K562 (cell line): ENCODE measurements around the gene ABCC9. TPM values are rescaled to one million over a fixed set of nuclear protein-coding genes. Genes with fewer than 3 reads are reported as not detected.

Experiments used
- ATAC-seq: fragments of 200-7000 bp; cut with Tn5 transposase; 3 replicates; pipeline ENCODE4 v1.9.1; 2020; ENCODE audit warnings: moderate library complexity
- BruUV-seq: library from RNA; stranded (reverse); fragments of 400-500 nt; replicated peaks from 2 replicates; lab custom pipeline; 2021; lab: Mats Ljungman, UMichigan
- CTCF ChIA-PET: fragments of 300-600 bp; formaldehyde crosslinking; extraction: SDS; loops from one replicate; lab custom pipeline; 2021; ENCODE audit warnings: low intra/inter-chr PET ratio; lab: Yijun Ruan, JAX
- POLR2A ChIA-PET: fragments of 300-600, 350-650 bp; sonication (Branson Sonifier 250); formaldehyde crosslinking; extraction: SDS; loops from one replicate; lab custom pipeline; 2021; ENCODE audit warnings: antibody characterized with exemption, inconsistent platforms; lab: Yijun Ruan, JAX
- DNase-seq, 4 experiments: peaks; one replicate each; pipeline versions ENCODE4 v3.0.0 to v3.0.0-alpha.2; 2011 to 2018; ENCODE audit warnings: low spot score in 3 of 4, mixed read lengths in 3 of 4; ENCODE audit errors: extremely low read depth in 1 of 4
- FAIRE-seq: peaks from 2 replicates; lab custom pipeline; 2011; peaks lifted over from hg19 to GRCh38; lab: Jason Lieb, UNC
- H2AFZ ChIP-seq: 2 replicates; pipeline ENCODE4 v1.6.0; 2011; ENCODE audit warnings: low read depth, low read length, control low read depth, inconsistent platforms
- H3K27ac ChIP-seq: fragments of 200-600 bp; 3 replicates; pipeline ENCODE4 v1.8.0; 2011; ENCODE audit warnings: low read depth, mild to moderate bottlenecking, control low read depth, inconsistent platforms, low read length, moderate library complexity, mixed read lengths; ENCODE audit errors: extremely low read depth
- H3K27me3 ChIP-seq, 2 experiments: fragments of 300-600 bp in 1 of 2; 2 replicates in 1 of 2; 3 replicates in 1 of 2; pipeline versions ENCODE4 v1.6.0 to v1.8.0; 2011; ENCODE audit warnings: inconsistent platforms in 2 of 2, low read length in 2 of 2, mild to moderate bottlenecking in 1 of 2, mixed read lengths in 1 of 2, moderate library complexity in 1 of 2; ENCODE audit not compliant: control insufficient read depth in 2 of 2, insufficient read depth in 2 of 2
- H3K36me3 ChIP-seq: fragments of 300-600 bp; 3 replicates; pipeline ENCODE4 v1.8.0; 2011; ENCODE audit warnings: mild to moderate bottlenecking, low read length, inconsistent platforms; ENCODE audit not compliant: control insufficient read depth, insufficient read depth
- H3K4me1 ChIP-seq, 2 experiments: fragments of 200-600 bp in 1 of 2; replicated peaks in 1 of 2; 2 replicates in 1 of 2; 3 replicates in 1 of 2; pipeline versions ENCODE4 v1.5.1 to v1.8.0; 2011; ENCODE audit warnings: inconsistent platforms in 2 of 2, low read length in 2 of 2, mild to moderate bottlenecking in 1 of 2, mixed read lengths in 1 of 2, moderate library complexity in 1 of 2; ENCODE audit not compliant: control insufficient read depth in 2 of 2, insufficient read depth in 2 of 2
- H3K4me2 ChIP-seq: 2 replicates; pipeline ENCODE4 v1.6.1; 2011; ENCODE audit warnings: low read length, control low read depth, inconsistent platforms, mixed read lengths; ENCODE audit not compliant: insufficient read depth
- H3K4me3 ChIP-seq: fragments of 200-600 bp; sonication (generic), shearing (Covaris generic); 2 replicates; pipeline ENCODE4 v1.5.1; 2016; ENCODE audit warnings: control low read depth, inconsistent platforms
- H3K79me2 ChIP-seq: fragments of 200-600 bp; 3 replicates; pipeline ENCODE4 v1.8.0; 2011; ENCODE audit warnings: low read length, inconsistent platforms; ENCODE audit not compliant: control insufficient read depth, insufficient read depth
- H3K9ac ChIP-seq, 2 experiments: 2 replicates each; pipeline versions ENCODE4 v1.6.0 to v1.6.1; 2011; ENCODE audit warnings: low read depth in 2 of 2, low read length in 2 of 2, control low read depth in 1 of 2, inconsistent platforms in 1 of 2, mild to moderate bottlenecking in 1 of 2, mixed read lengths in 1 of 2; ENCODE audit not compliant: insufficient read depth in 1 of 2
- H3K9me1 ChIP-seq: one replicate; pipeline ENCODE4 v1.6.0; 2011; ENCODE audit warnings: inconsistent platforms, mild to moderate bottlenecking, low read length, moderate library complexity; ENCODE audit not compliant: control insufficient read depth, insufficient read depth
- H3K9me3 ChIP-seq: replicated peaks from 2 replicates; pipeline ENCODE4 v1.5.1; 2011; ENCODE audit warnings: low read depth, low read length, inconsistent platforms; ENCODE audit not compliant: control insufficient read depth, insufficient read depth
- H4K20me1 ChIP-seq: replicated peaks from 2 replicates; pipeline ENCODE4 v1.6.1; 2011; ENCODE audit warnings: low read length, inconsistent platforms, mixed read lengths; ENCODE audit not compliant: control insufficient read depth, insufficient read depth
- ATF1 ChIP-seq, 2 experiments: fragments of 450-650 bp in 1 of 2; IDR thresholded peaks; 2 replicates each; pipeline ENCODE4 v1.6.1; 2016; ENCODE audit warnings: missing compliant biosample characterization in 1 of 2, missing genetic modification characterization in 1 of 2
- SIN3B ChIP-seq: fragments of 450-650 bp; IDR thresholded peaks from 2 replicates; pipeline ENCODE4 v1.6.1; 2017; ENCODE audit warnings: low read depth, mild to moderate bottlenecking, moderate library complexity
- ZNF134 ChIP-seq: fragments of 250-450 bp; sonication (Bioruptor Pico); conservative IDR thresholded peaks from 2 replicates; pipeline ENCODE4 v1.4.0; 2020
- ZNF644 ChIP-seq: fragments of 200-800 bp; sonication (Bioruptor generic); IDR thresholded peaks from 2 replicates; pipeline ENCODE4 v1.6.1; 2016; ENCODE audit warnings: low read depth, missing genetic modification characterization, missing compliant biosample characterization
- WGBS: fragments of 100-300 bp; shearing (Covaris generic); methylation state at CpG from one replicate; pipeline ENCODE4 v1.1.6; 2016; ENCODE audit warnings: low coverage, mixed read lengths; ENCODE audit not compliant: insufficient coverage; ENCODE audit errors: missing lambda C conversion rate; 5-methylcytosine and 5-hydroxymethylcytosine counted together
- in situ Hi-C: fragments of 300-500 bp; cut with MboI; formaldehyde crosslinking; loops from 4 replicates; pipeline ENCODE4 v1.15.0; 2018; ENCODE audit warnings: inconsistent platforms, mixed read lengths
- intact Hi-C: fragments of 100-400 bp; cut with micrococcal nuclease; formaldehyde crosslinking; loops from 2 replicates; pipeline ENCODE4 v1.14.2; 2022
- polyA plus RNA-seq, 8 experiments: library from polyadenylated mRNA; depleted of rRNA in 4 of 8; stranded (reverse) in 5 of 8; unstranded in 3 of 8; fragments of >200 nt; fragmentation: Nextera tagmentation in 2 of 8; fragmentation: Illumina TruSeq in 1 of 8; extraction: Ambion mirVana in 2 of 8; extraction: Trizol in 1 of 8; gene quantifications; 2 replicates each; pipeline versions ENCODE4 v1.2.1 to v1.2.3, GENCODE V29; 2011 to 2014; ENCODE audit warnings: inconsistent platforms in 1 of 8, missing spikeins in 1 of 8
- total RNA-seq, 7 experiments: library from RNA; depleted of rRNA in 6 of 7; stranded (reverse); fragments of >200 nt in 6 of 7; fragmentation: Illumina TruSeq in 2 of 7; extraction: Trizol in 2 of 7; gene quantifications; 2 replicates each; pipeline versions ENCODE4 v1.2.1 to v1.2.3, GENCODE V29; 2011 to 2021; ENCODE audit warnings: low replicate concordance in 1 of 7
- TF ChIP-seq, protein P1 (sequence below): fragments of 200-800 bp; sonication (Bioruptor generic); IDR thresholded peaks from 2 replicates; pipeline ENCODE4 v1.6.1; 2017; ENCODE audit warnings: missing genetic modification characterization, missing compliant biosample characterization
- TF ChIP-seq, protein P2 (sequence below): sonication (generic); formaldehyde crosslinking; IDR thresholded peaks from 2 replicates; pipeline ENCODE4 v1.8.0; 2022; ENCODE audit warnings: mild to moderate bottlenecking, missing genetic modification reagents

Gene ABCC9
- total and polyA plus RNA-seq, 9 of the 15 experiments (the other 6 are each of a cell fraction or from before 2014, with no cell fraction given): 0.05 to 0.40 (median 0.18) TPM

DNA sequence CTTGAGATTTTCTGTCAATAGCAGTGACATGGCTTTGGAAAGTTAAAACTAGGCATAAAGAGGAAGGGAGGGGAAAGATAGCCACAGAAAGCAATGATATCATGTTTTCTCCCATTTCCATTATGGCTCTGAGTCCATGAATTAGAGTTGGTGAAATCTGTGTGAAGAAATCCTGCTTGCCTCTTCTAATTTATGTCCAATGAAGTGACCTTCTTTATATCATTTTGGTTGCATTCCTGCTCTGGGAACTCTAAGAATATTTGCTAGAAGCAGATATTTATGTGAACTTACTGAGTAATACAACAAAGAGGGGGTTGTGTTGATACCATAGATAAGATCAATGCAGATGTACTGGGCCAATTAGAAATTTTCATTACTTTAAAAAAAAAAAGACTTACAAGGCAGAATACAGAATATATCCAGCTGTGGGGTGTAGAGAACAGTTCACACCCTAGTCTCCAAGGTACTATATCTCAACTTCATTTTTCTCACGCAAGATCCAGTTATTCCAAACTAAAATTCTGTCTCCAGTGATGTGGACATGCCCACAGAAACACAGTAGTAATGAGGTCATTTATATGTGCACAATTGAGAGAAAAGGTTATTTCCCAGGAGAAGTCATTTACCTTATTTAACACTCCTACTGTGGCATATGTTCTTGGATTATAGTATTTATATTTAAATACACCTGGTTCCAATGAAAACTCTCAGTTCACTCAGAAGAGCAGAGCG lies 115.2 kb downstream of the ABCC9 start:
- Histone ChIP-seq H3K27me3 (no peaks in the 10 kb centered on the region), H3K9ac (no peak overlapping the region), H2AFZ (no peak overlapping the region), H3K79me2 (no peaks in the 10 kb centered on the region), H4K20me1 (no peaks in the 10 kb centered on the region), H3K9me3 (no peaks in the 10 kb centered on the region), H3K27ac (no peak overlapping the region), H3K36me3 (no peaks in the 10 kb centered on the region), H3K9me1 (no peaks in the 10 kb centered on the region), H3K4me1 (no peaks in the 10 kb centered on the region), H3K4me3 (no peak overlapping the region), H3K4me2 (no peak overlapping the region)
- in situ Hi-C loops (no loop called here), intact Hi-C loops (no loop called here)
- POLR2A ChIA-PET: no interaction called here
- no TSS peak for BruUV-seq
- CTCF ChIA-PET: no interaction called here
- 13% methylated on average over 2 of the region's 2 CpGs for WGBS
- ATAC-seq (no peak), FAIRE-seq (no peak), DNase-seq (no peak)
- TF ChIP-seq, protein P1, sequence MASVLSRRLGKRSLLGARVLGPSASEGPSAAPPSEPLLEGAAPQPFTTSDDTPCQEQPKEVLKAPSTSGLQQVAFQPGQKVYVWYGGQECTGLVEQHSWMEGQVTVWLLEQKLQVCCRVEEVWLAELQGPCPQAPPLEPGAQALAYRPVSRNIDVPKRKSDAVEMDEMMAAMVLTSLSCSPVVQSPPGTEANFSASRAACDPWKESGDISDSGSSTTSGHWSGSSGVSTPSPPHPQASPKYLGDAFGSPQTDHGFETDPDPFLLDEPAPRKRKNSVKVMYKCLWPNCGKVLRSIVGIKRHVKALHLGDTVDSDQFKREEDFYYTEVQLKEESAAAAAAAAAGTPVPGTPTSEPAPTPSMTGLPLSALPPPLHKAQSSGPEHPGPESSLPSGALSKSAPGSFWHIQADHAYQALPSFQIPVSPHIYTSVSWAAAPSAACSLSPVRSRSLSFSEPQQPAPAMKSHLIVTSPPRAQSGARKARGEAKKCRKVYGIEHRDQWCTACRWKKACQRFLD (CRISPR knock-in tag): no peak
- TF ChIP-seq, protein P2, sequence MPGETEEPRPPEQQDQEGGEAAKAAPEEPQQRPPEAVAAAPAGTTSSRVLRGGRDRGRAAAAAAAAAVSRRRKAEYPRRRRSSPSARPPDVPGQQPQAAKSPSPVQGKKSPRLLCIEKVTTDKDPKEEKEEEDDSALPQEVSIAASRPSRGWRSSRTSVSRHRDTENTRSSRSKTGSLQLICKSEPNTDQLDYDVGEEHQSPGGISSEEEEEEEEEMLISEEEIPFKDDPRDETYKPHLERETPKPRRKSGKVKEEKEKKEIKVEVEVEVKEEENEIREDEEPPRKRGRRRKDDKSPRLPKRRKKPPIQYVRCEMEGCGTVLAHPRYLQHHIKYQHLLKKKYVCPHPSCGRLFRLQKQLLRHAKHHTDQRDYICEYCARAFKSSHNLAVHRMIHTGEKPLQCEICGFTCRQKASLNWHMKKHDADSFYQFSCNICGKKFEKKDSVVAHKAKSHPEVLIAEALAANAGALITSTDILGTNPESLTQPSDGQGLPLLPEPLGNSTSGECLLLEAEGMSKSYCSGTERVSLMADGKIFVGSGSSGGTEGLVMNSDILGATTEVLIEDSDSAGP (CRISPR knock-in tag): no peak
- TF ChIP-seq ZNF644: no peak
- TF ChIP-seq ZNF134 (CRISPR knock-in tag): no peak
- TF ChIP-seq ATF1 (CRISPR knock-in tag; IDR thresholded peaks at IDR 0.05): no peak
- no peak for TF ChIP-seq ATF1 (tag; IDR thresholded peaks at IDR 0.05)
- no peak for TF ChIP-seq SIN3B
